DMS53 (cell line): ENCODE results near the gene SAMD14.

Source experiments
- DNase-seq: peaks from one replicate; lab custom pipeline; 2025; lab: John Stamatoyannopoulos, UW

The SAMD14 gene

DNA sequence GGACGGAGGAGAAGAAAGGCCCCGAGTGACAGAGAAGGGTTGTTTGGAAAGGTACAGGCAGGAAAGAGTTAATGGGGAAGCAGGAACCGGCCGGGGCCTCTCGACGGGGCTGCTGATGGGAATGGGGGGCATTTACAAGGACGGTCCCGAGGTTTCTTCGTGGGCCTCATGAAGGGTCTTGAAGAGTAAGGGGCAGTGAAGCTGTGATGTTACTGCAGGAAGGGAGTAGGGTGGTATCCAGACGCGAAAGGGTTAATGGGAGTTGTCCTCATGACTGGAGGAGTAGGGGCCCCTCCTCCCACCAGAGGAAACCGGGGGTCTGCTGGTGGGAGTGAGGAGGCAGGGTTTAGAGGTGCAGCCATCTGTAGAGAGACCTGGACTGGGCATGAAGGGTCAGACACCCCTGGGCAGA lies 34.3 kb downstream of the SAMD14 start:
- DNase-seq: peak; percentile 42

DNA sequence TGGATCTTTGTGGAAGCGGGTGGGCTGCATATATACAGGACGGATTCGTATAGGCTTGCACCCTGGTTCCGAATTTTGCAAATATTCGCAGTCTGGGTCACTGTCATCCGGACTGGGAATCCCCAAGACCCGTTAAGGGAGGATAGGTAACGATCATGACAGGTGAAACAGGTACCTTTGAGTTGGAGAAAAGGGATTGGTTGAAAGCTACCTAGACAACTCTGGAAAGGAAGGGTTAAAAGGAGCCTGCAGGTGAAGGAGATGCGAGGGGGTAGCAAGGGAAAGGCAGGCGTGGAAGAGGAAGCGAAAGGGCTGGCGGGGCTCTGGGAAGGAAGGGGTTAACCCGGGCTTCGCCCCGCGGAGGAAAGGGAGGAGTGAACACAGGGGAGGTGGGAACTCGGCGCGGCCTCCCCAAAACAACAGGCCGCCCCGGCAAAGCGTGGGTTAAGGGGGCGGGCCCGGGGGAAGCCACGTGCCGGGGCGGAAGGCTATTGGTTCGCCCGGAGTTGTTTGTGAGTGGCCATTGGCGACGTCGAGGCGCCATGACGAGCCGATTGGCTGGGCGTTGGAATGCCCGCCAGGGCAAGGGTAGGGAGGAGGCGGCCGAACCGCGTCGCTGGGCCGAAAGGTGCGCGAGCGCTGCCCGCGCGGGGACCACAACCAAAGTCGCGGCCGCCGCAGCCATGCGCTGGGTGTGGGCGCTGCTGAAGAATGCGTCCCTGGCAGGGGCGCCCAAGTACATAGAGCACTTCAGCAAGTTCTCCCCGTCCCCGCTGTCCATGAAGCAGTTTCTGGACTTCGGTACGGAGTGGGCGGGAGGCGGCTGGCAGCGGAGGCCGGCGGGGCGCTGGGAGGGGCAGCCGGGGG lies 35.0 kb downstream of the SAMD14 start, which contains the start of gene PDK2:
Gene PDK2 (plus strand): TSS at position 599 of the 867 bp plus-strand sequence. CDS start 85 bp downstream, at position 684.
- peak; percentile 99 for DNase-seq

DNA sequence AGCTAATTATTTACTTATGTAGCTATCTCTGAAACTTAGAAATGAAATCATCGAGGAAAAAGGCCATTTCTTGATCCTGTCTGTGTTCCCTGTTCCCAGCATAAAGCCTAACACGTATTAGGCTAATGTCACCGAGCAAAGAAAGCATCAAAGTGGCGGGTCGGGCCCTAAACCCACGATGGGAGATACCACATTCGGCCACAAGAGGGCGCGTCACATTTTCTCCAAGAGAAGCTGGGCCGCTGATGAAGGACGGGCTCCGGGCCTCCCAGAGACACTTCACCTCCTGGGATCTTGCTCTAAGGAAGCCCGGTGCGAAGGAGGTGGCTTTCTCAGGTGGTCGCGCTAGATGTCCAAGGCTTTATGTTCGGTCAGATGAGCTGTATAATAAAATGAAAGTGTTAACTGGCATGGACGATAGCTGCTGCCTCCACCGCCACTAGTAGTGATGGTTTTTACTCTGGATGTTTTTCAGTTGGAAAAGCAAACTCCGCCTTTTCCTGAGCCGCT lies 35.7 kb downstream of the SAMD14 start:
- DNase-seq: peak; percentile 95

DNA sequence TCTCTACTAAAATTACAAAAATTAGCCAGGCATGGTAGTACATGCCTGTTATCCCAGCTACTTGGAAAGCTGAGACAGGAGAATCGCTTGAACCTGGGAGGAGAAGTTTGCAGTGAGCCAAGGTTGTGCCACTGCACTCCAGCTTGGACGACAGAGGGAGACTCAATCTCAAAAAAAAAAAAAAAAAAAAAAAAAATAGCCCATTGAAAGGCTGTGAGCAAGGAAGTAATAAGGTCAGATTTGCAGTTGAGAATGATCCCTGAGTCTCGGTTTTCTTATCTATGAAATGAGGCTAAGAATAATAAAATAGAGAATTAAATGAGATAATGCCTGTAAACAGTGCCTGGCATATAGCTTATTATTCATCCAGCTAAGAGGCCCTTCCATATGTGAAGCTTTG lies 36.2 kb downstream of the SAMD14 start:
- DNase-seq: no peak

DNA sequence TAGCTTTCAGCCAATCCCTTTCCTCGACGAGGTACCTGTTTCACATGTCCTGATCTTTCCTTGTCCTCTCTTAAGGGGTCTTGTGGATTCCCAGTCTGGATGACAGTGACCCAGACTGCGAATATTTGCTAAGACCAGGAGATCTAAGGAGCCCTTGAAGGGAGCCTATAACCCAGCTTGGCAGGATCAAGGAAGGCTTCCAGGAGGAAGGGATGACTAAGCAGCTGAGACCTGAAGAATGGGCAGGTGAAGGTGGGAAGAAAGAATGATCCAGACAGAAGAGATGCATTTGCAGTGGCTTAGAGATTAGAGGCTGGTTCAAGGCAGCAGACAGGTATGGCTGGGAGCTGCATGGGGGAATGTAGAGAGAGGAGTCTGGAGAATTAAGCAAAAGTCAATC lies 36.7 kb downstream of the SAMD14 start:
- DNase-seq: no peak

DNA sequence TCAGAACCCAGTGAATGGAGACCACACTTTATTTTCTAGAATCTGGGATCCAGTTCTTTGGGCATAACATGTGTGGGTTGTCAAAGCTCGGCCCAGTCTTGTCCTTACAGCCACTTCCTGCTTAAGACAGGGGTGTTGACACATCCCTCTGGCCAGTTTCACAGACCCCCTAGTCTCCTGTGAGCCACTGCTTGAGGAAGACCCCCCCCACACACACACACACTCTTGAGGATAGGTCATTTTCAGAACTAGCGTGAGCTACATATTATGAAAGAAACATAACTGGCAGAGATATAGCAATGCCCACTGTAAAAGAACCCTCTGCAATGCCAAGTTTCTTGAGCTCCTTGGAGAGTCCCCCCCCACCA lies 38.1 kb downstream of the SAMD14 start:
- no peak for DNase-seq

DNA sequence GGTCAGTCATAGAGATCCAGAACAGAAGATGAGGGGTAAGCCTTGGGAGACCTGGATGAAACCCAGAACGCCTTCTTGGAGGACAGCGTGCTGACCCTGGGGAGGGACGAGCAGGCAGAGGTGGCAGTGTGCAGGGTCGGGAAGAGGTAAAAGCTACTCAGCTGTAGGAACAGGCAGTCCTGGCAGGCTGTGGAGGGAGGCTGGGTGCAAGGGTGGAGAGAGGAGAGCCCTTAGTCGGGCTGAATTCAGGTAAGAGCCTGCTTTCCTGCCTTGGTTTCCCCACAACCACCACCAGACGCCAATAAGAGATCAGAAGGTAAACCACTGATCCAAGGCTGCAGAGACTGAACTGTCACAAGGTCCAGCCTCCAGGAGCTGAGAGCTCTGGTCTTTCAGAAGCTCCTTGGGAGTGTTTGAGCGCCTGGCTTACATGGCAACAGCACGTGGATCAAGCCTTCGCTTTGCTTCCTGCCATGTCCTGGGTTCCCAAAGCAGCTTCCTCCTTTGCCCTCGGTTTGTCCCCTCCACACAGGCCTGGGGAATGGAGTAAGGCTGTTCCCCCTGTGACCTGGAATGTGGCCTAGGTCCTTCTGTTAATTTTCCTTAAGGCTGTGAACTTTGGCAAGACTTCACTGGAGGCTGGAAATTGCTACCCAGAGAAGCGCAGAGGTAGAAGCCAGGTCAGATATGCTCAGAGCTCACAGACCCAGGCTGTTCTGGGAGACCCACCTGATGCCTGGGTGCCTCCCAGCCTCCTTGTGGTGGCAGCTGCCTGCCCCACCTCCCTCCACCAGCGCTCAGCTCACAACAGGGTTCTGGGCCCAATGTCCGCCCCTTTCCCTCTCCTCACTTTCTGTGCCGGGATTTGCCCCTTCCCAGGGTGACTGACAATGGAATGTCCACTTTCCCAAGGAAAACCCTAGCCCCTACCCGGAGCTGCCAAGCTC lies 38.7 kb downstream of the SAMD14 start:
- no peak for DNase-seq

DNA sequence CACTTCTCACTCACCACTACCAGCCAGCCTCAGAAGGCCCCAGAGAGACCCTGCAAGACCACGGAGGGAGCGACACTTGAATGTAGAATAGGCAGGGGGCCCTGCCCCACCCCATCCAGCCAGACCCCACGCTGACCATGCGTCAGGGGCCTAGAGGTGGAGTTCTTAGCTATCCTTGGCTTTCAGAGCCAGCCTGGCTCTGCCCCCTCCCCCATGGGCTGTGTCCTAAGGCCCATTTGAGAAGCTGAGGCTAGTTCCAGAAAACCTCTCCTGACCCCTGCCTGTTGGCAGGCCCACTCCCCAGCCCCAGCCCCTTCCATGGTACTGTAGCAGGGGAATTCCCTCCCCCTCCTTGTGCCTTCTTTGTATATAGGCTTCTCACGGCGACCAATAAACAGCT lies 39.9 kb downstream of the SAMD14 start:
- DNase-seq: no peak

DNA sequence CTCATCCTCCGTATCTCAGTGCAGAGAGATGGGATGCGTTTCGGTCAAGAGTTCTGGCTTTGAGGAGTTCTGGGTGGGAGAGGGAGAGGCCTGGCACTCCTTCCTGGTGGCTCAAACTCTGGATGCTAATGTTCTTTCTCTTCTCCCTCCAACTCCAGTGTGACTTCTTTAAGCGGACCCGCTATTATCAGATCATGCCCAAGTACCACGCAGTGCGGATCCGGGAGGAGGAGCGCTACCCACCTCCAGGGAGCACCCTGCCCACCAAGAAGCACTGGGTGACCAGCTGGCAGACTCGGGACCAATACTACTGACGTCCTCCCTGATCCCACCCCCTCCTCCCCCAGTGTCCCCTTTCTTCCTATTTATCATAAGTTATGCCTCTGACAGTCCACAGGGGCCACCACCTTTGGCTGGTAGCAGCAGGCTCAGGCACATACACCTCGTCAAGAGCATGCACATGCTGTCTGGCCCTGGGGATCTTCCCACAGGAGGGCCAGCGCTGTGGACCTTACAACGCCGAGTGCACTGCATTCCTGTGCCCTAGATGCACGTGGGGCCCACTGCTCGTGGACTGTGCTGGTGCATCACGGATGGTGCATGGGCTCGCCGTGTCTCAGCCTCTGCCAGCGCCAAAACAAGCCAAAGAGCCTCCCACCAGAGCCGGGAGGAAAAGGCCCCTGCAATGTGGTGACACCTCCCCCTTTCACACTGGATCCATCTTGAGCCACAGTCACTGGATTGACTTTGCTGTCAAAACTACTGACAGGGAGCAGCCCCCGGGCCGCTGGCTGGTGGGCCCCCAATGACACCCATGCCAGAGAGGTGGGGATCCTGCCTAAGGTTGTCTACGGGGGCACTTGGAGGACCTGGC lies 40.8 kb downstream of the SAMD14 start:
- no peak for DNase-seq

DNA sequence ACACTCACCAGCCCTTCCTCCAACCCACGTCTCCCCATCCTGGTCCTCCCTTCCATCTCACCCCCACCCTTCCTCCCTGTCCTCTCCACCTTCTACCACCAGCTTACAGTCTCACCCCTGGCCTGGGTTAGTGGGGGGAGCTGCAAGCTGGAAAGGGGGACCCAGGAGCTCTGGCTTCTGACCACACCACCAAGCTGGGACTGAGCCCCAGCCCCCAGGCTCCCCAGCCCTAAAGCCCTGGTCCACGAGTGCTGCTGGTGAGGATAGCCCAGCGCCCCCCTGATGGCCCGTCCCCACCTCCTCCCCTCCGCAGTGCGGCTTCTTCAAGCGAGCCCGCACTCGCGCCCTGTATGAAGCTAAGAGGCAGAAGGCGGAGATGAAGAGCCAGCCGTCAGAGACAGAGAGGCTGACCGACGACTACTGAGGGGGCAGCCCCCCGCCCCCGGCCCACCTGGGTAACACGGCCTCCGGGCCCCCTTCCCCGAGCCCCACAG lies 42.0 kb downstream of the SAMD14 start:
- DNase-seq: no peak

DNA sequence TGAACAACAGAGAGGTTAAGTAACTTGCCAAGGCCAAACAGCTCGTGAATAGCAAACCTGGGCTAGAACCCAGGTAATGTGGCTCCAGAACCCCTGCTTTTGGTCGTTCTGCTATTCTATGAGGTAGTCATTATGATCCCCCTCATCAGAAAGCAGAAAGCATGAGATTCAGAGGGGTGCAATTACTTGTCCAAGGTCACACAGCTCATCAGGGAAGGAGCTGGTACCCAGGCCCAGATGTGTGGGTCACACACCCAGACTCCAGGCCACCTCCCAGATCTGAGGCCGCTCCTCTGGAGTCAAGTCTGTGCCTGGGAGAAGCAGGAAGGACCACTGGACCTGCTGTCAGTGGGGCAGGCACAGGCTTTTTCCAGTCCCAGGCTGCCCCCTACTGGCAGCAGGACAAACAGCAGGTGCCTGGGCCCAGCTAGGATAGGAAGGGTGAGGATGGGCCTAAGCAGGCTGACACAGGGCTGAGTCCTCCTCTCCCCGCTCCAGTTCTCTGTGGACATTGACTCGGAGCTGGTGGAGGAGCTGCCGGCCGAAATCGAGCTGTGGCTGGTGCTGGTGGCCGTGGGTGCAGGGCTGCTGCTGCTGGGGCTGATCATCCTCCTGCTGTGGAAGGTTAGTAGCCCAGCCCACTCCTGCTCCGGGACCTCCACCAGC lies 42.6 kb downstream of the SAMD14 start:
- peak; percentile 89 for DNase-seq

DNA sequence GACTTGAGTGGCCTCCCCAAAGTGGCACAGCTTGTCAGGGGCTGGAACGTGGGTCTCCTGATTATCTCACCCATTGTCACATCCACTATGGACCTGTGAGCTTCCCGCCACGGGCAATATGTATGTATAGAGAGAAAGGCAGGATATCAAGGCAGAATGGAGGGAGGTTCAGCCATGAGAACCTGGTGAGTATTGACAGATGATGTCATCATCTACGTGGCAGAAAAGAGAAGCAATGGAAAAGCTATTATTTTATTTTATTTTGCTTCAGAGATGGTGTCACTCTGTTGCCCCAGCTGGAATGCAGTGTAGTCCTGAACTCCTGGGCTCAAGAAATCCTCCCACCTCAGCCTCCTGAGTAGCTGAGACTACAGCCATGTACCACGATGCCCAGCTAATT lies 48.2 kb downstream of the SAMD14 start:
- no peak for DNase-seq

DNA sequence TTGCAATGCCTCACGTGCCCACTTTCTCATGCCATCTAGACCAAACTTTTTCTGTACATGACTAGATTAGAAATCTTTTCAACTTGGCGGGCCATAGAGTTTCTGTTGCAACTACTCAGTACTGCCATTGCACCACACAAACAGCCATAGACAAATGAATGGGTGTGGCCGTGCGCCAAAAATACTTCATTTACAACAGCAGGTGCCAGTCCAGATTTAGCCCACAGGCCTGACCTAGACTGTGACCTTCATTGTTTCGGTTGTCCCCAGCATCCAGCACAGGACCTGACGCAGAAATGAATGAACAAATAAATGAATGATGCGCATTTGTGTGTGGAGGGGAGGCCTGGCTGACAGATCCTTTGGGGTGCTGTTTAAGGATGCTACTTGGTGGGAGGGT lies 49.1 kb downstream of the SAMD14 start:
- no peak for DNase-seq

DNA sequence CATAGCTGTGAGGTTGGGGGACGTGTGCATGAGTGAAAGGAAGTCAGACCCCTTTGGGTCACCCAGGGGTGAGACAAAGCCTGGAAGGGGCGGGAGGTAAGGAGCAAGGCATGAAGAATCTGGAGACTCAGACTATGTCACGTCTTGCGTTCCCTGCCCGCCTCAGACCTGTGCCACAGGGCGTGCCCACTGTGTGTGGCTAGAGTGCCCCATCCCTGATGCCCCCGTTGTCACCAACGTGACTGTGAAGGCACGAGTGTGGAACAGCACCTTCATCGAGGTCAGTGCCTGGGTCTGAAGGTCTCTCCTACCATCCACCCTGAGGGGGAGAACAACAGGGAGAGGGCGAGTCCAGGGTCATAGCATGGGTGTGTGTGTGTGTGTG lies 49.9 kb downstream of the SAMD14 start:
- DNase-seq: no peak

DNA sequence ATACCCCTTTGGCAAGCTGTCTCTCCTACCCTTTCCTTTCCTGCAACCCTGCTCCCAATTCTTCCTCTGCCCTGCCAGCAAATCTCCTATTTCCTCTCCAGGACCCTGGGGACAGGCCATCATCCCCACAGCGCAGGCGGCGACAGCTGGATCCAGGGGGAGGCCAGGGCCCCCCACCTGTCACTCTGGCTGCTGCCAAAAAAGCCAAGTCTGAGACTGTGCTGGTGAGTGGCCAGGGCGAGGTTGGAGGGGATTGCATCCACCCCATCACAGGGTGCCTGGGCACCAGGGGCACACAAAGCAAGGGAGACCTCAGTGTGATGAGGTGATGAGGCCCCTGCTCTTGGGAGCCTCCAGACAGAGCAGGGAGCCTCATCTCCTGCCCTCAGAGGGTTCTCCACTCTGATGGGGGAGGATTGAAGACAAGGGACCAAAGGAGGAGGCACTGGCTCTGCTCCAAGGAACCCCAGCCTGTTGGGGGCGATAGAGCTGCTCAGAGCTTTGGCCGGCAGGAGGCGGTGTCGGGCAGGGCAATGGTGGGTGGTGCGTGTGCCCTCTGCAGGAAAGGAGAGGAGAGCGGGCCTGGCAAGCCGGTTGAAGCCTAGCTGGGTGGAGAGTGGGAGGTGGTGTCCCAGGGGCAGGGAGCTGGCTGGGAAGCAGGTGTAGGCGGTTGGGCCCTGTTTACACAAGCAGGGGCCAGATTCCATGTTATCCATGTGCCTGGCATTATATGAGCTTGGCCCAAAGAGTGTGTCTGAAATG lies 50.4 kb downstream of the SAMD14 start:
- peak; percentile 26 for DNase-seq

DNA sequence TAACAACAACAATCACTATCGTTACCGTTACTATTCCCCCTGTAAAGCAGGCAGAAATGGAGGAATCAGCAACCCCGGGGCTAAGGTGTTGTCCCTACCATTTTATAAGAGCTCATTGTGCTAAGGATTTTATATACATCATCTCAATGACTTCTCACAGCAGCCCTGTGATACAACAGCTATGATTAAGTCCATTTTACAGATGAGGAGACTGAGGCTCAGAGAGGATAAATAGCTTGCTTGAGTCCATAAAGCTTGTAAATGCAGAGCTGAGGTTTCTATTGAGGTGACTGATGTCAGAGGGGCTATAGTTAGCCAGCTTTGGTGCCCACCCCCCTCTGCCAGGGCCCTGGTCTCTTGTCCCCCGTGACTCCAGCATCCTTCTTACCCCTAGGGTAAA lies 51.5 kb downstream of the SAMD14 start:
- no peak for DNase-seq

DNA sequence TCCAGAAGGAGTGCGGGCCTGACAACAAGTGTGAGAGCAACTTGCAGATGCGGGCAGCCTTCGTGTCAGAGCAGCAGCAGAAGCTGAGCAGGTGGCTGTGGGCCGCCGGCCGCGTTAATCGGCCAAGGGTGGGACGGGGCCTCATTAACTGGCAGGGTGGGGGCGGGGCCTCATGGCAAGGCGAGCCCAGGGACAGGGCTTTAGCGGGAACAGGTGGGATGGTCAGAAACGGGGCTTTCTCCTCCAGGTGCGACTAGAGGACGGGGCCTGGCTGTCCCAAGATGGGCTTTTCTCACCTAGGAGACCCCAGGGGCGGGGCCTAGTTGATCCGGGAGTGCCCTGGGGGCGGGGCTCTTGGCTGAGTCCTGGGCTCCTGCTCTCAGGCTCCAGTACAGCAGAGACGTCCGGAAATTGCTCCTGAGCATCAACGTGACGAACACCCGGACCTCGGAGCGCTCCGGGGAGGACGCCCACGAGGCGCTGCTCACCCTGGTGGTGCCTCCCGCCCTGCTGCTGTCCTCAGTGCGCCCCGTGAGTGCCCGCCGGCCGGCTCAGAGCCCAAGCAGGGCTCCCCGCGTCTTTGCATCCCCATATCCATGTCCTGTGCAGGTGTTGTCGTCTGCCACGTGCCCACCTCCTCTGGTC lies 53.2 kb downstream of the SAMD14 start:
- DNase-seq: no peak

DNA sequence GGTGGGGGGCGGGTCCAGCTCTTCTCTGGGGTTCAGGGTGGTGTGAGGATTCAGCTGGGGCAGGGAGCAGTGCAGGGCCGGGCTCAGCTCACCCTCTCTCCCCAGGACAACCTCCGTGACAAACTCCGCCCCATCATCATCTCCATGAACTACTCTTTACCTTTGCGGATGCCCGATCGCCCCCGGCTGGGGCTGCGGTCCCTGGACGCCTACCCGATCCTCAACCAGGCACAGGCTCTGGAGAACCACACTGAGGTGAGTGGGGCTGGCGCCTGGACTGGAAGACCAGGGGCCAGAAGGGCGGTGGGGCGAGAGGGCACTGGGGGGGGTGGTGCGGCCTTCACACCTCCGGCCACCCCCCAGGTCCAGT lies 53.8 kb downstream of the SAMD14 start:
- DNase-seq: no peak

DNA sequence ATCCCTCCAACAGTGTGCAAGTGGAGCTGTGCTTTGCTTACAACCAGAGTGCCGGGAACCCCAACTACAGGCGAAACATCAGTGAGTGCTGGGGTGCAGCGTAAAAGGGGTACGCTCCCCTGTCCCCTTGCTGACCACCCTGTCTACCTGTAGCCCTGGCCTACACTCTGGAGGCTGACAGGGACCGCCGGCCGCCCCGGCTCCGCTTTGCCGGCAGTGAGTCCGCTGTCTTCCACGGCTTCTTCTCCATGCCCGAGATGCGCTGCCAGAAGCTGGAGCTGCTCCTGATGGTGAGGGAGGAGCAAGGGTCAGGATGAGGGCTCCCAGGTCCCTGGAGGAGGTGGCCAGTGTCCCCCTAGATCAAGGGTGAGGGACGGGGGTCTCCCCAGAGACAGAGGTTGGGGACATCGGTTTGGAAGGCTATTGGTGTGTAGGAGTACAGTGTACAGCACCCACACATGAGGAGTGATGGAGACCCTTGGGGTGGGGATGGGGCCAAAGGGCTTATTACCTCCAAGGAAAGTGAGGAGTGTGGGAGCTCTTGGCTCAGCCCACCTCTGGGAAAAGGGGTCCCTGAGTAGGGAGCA lies 54.4 kb downstream of the SAMD14 start:
- no peak for DNase-seq
